HUDEP-2 (cell line): ENCODE measurements around the gene PPIL4.
"Not testable (repeated sequence)": the region's sequence is repeated elsewhere in the genome, so short reads cannot be mapped to it uniquely, and the experiment has no call there.

Source experiments
- DNase-seq, 76 experiments: peaks; one replicate each; lab custom pipeline; 2025; ENCODE audit not compliant: unreplicated experiment in 76 of 76; lab: John Stamatoyannopoulos, UW

The PPIL4 gene

GRCh38 chr6:149462712-149463111, 83.1 kb downstream of the PPIL4 start:
- DNase-seq: not testable (repeated sequence)

- DNase-seq: no peak
Observed at GRCh38 chr6:149461670-149462069, 84.2 kb downstream of the PPIL4 start.

- DNase-seq: not testable (repeated sequence)
Observed at GRCh38 chr6:149460249-149460648, 85.6 kb downstream of the PPIL4 start.

- no peak for DNase-seq
Observed at GRCh38 chr6:149459761-149460160, 86.1 kb downstream of the PPIL4 start.

- no peak for DNase-seq
Observed at GRCh38 chr6:149458806-149459205, 87.0 kb downstream of the PPIL4 start.

- no peak for DNase-seq
Observed at GRCh38 chr6:149458196-149458595, 87.6 kb downstream of the PPIL4 start.

GRCh38 chr6:149457316-149457884, 88.4 kb downstream of the PPIL4 start:
- no peak for DNase-seq

GRCh38 chr6:149456311-149457021, 89.4 kb downstream of the PPIL4 start:
- no peak for DNase-seq

- DNase-seq: no peak
Observed at GRCh38 chr6:149455031-149455732, 90.7 kb downstream of the PPIL4 start.
